Activated CD4-positive, alpha-beta T cell treated with anti-CD3 and anti-CD28 coated beads, Interleukin-2, amount 10 ng/mL, durations not matched to agents 7 days and 5 days (primary cell): ENCODE data around the gene ATG16L1. TPM values are rescaled to one million over a fixed set of nuclear protein-coding genes. Genes with fewer than 3 reads are reported as not detected.
A peak's percentile ranks its signal among the peaks of the same experiment; 100 is the strongest.

Experiments
- CTCF ChIA-PET: fragments of 350-600 bp; sonication (Branson Sonifier 250); formaldehyde crosslinking; loops from one replicate; lab custom pipeline; 2021; ENCODE audit warnings: antibody characterized with exemption; lab: Charles Lee
- POLR2A ChIA-PET: fragments of 350-600 bp; sonication (Branson Sonifier 250); formaldehyde crosslinking; loops from one replicate; lab custom pipeline; 2021; ENCODE audit warnings: antibody characterized with exemption; lab: Charles Lee
- DNase-seq: peaks from one replicate; pipeline ENCODE4 v3.0.0-alpha.2; 2020
- H3K27ac Mint-ChIP-seq: one replicate; pipeline ENCODE4 v1.8.0; 2021; ENCODE audit warnings: mild to moderate bottlenecking, moderate library complexity, mixed read lengths
- H3K27me3 Mint-ChIP-seq: one replicate; pipeline ENCODE4 v1.8.0; 2021; ENCODE audit warnings: mixed read lengths
- H3K36me3 Mint-ChIP-seq: one replicate; pipeline ENCODE4 v1.8.0; 2021; ENCODE audit warnings: low read depth, mixed read lengths
- H3K4me1 Mint-ChIP-seq: one replicate; pipeline ENCODE4 v1.8.0; 2021; ENCODE audit warnings: mixed read lengths
- H3K4me3 Mint-ChIP-seq: one replicate; pipeline ENCODE4 v1.8.0; 2021; ENCODE audit warnings: mild to moderate bottlenecking, moderate library complexity, mixed read lengths
- H3K9me3 Mint-ChIP-seq: one replicate; pipeline ENCODE4 v1.8.0; 2021; ENCODE audit warnings: mixed read lengths
- total RNA-seq, 2 experiments: library from RNA; stranded (reverse); gene quantifications; one replicate each; pipeline ENCODE4 v1.2.3, GENCODE V29; 2021

Gene ATG16L1
- 10 to 100 TPM; 52.6 to 55.4 TPM for total RNA-seq

DNA sequence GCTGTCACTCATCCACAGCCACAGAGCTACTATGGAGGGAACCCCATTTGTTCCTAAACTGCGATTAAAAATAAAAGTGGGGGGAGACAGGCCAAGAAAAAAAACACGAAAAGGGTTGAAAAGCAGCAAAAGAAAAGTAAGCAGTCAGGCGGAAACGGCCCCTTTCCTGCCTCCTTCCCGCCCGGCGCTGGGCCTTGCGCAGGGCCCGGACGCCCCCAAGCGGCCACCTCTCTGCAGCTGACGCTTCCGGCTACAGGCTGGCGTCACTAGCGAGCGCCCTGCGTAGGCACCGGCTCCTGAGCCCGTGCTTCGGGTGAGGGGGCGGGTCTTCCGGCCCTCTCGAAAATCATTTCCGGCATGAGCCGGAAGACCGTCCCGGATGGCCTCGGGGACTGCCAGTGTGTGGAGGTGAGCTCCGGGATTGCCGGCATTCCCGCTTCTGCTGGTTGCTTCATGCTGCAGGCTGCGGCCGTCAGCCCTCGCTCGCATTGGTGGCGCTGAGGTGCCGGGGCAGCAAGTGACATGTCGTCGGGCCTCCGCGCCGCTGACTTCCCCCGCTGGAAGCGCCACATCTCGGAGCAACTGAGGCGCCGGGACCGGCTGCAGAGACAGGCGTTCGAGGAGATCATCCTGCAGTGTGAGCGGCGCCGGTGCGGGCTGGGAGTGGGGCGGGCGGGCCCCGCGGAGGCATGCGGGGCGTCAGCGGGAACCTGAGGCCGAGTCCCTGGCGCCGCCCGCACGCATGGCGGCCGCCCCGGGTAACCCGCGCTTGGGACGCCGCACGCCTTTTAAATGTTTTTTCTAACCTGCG is at the start of gene ATG16L1:
Gene ATG16L1 (plus strand): TSS at position 368 of the 811 bp plus-strand sequence. CDS start 155 bp downstream, at position 523.
- Mint-ChIP-seq H3K4me3 (peak within 1 kb of the TSS; percentile 88), H3K27me3 (no peaks in the 10 kb centered on the region), H3K36me3 (peaks cover 40% of the 10 kb centered on the region), H3K4me1 (peaks cover 75% of the 10 kb centered on the region), H3K9me3 (no peaks in the 10 kb centered on the region), H3K27ac (peak within 1 kb of the TSS; percentile 98)
- DNase-seq, result peak; percentile 96
- POLR2A ChIA-PET, result interaction anchor here (0.6 to 1.0 kb wide), 3 partner anchors 80 to 623 kb away, joined by 3 to 7 read pairs (median 5); partner anchors contain the start of gene INPP5D
- CTCF ChIA-PET, result interaction anchor here (0.5 to 4.1 kb wide), 26 partner anchors 10 to 708 kb away, joined by 3 to 45 read pairs (median 4); partner anchors contain the start of gene INPP5D

DNA sequence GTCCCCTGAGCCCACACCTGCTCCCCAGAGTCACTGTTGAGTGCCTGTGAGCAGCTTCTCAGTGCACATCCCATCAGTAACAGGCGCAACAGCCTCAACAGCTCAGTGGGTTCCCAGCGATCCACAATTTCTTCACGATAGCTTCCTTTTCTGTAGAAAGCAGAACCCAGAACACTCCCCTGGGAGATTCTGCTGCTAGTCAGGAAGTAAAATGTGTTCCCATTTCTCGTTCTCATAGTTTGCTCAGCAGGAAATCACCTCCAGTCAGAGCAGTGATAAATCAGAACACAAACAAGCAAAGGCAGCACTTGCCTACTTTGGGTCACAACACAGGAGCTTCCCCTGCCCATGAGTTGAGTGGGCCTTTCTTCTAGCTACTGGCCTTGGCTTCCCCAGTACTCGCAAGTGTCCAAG is 48.9 kb upstream of the ATG16L1 start:
- Mint-ChIP-seq H3K27ac (peak overlapping the region; percentile 31), H3K9me3 (peaks cover 10% of the 10 kb centered on the region), H3K4me3 (no peak overlapping the region), H3K27me3 (no peaks in the 10 kb centered on the region), H3K4me1 (no peaks in the 10 kb centered on the region), H3K36me3 (peaks cover 64% of the 10 kb centered on the region)
- POLR2A ChIA-PET, result no interaction called here
- no peak for DNase-seq
- CTCF ChIA-PET, result interaction anchor here (0.6 kb wide), 1 partner anchor 128 kb away, joined by 3 read pairs; no protein-coding TSS in a partner anchor

DNA sequence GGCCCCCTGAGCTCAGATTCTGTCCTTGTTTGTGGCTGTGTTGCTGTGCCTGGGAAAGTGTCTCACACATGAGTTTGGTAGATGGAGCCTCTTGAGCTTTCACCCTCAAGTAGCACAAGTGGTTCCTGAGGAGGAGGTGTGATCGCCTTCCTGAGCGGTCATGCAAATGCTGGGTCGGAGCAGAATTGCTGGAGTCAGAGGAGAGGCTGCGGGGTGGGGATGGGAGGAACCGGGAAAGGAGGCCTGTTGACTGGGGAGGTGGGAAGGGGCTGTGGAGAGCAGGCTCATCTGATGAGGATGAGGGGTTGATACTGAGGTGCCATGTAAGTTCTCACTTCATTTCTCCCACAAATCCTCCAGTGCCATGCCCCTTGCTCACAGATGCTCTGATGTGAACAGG is 48.4 kb upstream of the ATG16L1 start:
- DNase-seq, result no peak
- Mint-ChIP-seq H3K27ac (no peak overlapping the region), H3K4me1 (peaks cover 4% of the 10 kb centered on the region), H3K9me3 (peaks cover 10% of the 10 kb centered on the region), H3K4me3 (no peak overlapping the region), H3K36me3 (peaks cover 63% of the 10 kb centered on the region), H3K27me3 (no peaks in the 10 kb centered on the region)
- POLR2A ChIA-PET, result no interaction called here
- CTCF ChIA-PET, result interaction anchor here (0.6 kb wide), 1 partner anchor 128 kb away, joined by 3 read pairs; no protein-coding TSS in a partner anchor

DNA sequence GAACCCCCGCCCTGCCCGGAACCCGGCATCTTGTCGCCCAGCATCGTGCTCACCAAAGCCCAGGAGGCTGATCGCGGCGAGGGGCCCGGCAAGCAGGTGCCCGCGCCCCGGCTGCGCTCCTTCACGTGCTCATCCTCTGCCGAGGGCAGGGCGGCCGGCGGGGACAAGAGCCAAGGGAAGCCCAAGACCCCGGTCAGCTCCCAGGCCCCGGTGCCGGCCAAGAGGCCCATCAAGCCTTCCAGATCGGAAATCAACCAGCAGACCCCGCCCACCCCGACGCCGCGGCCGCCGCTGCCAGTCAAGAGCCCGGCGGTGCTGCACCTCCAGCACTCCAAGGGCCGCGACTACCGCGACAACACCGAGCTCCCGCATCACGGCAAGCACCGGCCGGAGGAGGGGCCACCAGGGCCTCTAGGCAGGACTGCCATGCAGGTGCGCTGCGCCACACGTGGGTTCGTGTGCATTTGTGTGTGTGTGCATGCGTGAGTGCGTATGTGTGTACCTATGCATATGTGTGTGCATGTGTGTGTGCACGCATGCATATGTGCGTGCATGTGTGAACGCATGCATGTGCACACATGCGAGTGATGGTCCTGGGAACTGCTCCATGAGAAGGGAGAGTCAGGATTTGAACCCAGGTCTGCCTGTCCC is 47.1 kb upstream of the ATG16L1 start:
- CTCF ChIA-PET, result no interaction called here
- no peak for DNase-seq
- peaks cover 59% of the 10 kb centered on the region for H3K36me3 Mint-ChIP-seq
- peaks cover 8% of the 10 kb centered on the region for H3K4me1 Mint-ChIP-seq
- H3K4me3 Mint-ChIP-seq, result no peak overlapping the region
- H3K27ac Mint-ChIP-seq, result no peak overlapping the region
- peaks cover 10% of the 10 kb centered on the region for H3K9me3 Mint-ChIP-seq
- H3K27me3 Mint-ChIP-seq, result no peaks in the 10 kb centered on the region
- POLR2A ChIA-PET, result no interaction called here

DNA sequence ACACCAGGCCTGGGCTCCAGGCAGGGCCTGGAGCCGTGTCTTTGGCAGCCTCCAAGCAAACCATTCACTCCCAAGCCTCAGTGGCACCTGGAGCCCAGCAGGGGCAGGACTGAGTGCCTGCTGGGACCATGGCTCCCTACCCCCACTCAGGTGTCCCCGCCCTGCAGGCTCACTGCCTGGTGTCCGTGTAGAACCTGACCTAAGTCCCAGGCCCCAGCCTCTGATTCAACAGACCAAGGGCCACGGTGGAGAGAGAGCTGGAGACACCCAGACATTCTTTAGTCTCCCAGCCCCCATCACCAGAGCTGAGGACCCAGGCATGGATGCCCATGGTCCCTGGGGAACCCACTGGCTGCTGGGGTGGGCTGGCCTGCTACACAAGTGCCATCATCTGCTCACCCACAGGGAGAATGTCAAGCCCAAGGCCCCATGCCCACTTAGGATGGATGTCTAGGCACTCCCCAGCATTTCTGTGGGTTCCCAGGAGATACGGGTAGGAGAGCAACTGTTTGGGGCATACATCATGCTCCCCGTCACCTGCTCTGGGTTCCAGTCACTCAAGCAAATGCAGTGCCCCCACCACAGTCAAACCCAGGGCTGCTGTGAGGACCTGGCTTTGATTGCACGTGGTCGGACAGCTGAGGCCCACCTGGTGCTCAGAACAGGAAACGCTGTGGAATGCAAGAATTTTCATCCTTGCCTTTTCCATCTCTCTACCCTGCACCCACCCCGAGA is 42.9 kb upstream of the ATG16L1 start:
- Mint-ChIP-seq H3K4me3 (no peak overlapping the region), H3K9me3 (no peaks in the 10 kb centered on the region), H3K36me3 (peaks cover 26% of the 10 kb centered on the region), H3K27me3 (no peaks in the 10 kb centered on the region), H3K27ac (no peak overlapping the region), H3K4me1 (peaks cover 10% of the 10 kb centered on the region)
- CTCF ChIA-PET, result interaction anchor here (0.6 to 1.6 kb wide), 2 partner anchors 10 to 74 kb away, joined by 4 to 7 read pairs; no protein-coding TSS in a partner anchor
- DNase-seq, result no peak
- POLR2A ChIA-PET, result no interaction called here

DNA sequence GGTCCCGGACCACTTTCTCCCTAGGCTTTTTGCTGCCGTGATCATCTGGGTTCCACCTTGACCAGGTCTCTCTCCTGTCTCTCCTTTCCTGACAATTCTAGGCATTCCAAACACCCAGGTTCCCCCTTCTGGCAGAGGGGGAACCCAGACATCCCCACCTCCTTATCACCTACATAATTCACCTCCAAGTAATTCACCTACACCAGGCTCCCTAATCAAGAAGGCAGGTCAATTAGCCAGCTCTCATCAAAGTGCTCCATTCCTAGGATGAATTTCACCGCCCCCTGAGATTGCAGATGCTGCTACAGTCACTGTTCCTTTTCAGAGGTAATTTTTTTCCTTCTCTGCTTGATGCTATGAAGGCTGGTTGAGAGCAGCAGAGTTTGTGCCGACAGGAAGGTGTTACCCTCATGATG is 42.3 kb upstream of the ATG16L1 start:
- peaks cover 20% of the 10 kb centered on the region for H3K36me3 Mint-ChIP-seq

DNA sequence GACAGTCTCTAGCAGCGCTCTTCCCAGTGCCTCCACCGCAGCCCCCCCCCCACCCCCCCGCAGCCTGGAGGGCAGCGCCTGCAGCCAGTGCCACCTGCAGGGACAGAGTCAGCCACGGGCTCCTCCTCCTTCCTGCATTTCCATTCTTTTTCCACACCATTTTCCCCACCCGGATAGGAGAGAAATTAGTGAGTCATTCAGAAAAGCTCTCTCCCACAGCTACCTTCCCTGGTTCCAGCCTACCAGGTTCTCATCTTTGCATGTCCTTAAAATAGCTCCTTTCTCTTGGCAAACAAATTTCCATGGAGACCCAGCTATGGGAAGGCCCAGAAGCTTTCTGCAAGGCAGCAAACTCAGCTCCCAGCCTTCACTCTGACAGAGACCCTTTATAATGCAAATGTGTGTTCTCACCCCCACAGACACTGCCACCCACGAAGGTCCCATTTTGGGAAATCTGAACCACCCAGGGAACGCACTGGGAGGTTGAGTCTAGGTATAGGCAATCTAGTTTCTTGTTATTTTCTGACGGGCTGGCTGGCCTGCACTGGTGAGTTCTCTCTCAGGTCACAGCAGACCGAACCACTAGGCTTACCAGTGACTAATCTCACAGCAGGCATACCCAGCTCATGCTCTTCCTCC is 41.8 kb upstream of the ATG16L1 start:
- Mint-ChIP-seq H3K9me3 (no peaks in the 10 kb centered on the region), H3K27ac (peak overlapping the region; percentile 16), H3K4me1 (peaks cover 10% of the 10 kb centered on the region), H3K4me3 (no peak overlapping the region), H3K27me3 (no peaks in the 10 kb centered on the region), H3K36me3 (peaks cover 19% of the 10 kb centered on the region)
- ChIA-PET POLR2A (no interaction called here), CTCF (interaction anchor here (1.3 to 2.0 kb wide), 2 partner anchors 21 to 42 kb away, joined by 3 to 5 read pairs; partner anchors contain the start of gene ATG16L1)
- no peak for DNase-seq

More for the DNA sequence above, 42.3 kb upstream of the ATG16L1 start:
- DNase-seq, result no peak
- CTCF ChIA-PET, result interaction anchor here (2.0 kb wide), 1 partner anchor 42 kb away, joined by 5 read pairs; the partner anchor contains the start of gene ATG16L1
- Mint-ChIP-seq H3K9me3 (no peaks in the 10 kb centered on the region), H3K4me1 (peaks cover 10% of the 10 kb centered on the region), H3K27ac (no peak overlapping the region), H3K27me3 (no peaks in the 10 kb centered on the region), H3K4me3 (no peak overlapping the region)
- POLR2A ChIA-PET, result no interaction called here

DNA sequence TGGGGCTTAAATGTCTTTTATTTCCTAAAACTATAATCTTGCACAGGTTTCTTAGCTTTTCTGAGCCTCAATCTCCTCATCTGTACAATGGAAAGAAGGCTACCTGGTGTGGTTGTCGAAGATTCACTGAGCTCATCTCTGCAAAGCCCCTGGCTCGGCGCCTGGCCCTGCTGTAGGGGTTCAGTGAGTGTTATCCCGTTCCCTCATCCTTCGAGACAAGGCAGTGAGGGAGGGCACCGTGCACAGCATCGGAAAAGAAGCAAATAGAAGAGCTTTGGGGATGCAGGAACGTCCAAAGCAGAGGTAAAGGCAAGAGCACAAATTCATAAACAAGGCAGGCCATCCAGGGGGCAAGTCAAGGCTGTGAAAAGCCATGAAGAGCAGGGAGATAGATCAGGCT is 41.2 kb upstream of the ATG16L1 start:
- Mint-ChIP-seq H3K9me3 (no peaks in the 10 kb centered on the region), H3K36me3 (peaks cover 15% of the 10 kb centered on the region), H3K27ac (no peak overlapping the region), H3K27me3 (no peaks in the 10 kb centered on the region), H3K4me3 (no peak overlapping the region), H3K4me1 (peaks cover 10% of the 10 kb centered on the region)
- DNase-seq, result no peak
- POLR2A ChIA-PET, result no interaction called here
- CTCF ChIA-PET, result interaction anchor here (0.6 to 2.0 kb wide), 3 partner anchors 21 to 41 kb away, joined by 3 to 5 read pairs (median 3); partner anchors contain the start of gene ATG16L1

DNA sequence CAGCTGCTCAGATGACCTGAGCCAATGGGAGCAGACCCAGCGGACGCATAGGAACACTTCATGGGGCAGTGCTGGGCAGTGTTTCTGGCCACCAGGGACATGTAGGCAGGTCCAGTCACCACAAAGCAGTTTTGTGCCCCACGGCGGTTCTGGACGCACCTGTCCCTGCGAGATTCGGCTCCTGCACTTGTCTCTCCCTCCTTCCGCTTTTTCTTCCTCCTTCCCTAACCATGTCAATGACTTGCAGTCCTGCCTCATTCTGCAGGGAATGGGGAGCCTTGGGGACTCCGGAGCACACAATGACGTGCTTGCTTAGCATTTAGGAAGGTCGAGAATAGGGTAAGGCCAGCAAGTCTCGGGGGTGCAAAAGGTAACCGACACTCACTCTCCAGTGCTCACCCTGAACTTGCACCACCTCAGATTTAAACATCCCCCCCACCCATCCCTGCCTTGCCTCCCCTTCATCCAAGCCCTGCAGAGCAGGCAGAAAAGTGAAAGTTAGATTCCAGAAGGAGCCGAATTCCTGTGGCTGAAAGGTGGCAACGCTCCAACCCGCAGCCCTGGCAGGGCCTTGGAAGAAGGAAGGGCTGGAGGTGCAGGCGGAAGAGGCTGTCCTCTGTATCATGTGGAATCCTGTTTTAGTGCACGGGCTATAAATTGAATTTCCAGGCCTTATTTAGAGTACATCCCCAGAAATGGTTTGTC is 40.5 kb upstream of the ATG16L1 start:
- peak overlapping the region; percentile 27 for H3K27ac Mint-ChIP-seq
- H3K9me3 Mint-ChIP-seq, result no peaks in the 10 kb centered on the region
- peaks cover 15% of the 10 kb centered on the region for H3K36me3 Mint-ChIP-seq
- ChIA-PET POLR2A (no interaction called here), CTCF (interaction anchor here (1.3 to 2.0 kb wide), 2 partner anchors 20 to 40 kb away, joined by 3 to 5 read pairs; partner anchors contain the start of gene ATG16L1)
- H3K4me3 Mint-ChIP-seq, result no peak overlapping the region
- DNase-seq, result no peak
- peaks cover 10% of the 10 kb centered on the region for H3K4me1 Mint-ChIP-seq
- H3K27me3 Mint-ChIP-seq, result no peaks in the 10 kb centered on the region

DNA sequence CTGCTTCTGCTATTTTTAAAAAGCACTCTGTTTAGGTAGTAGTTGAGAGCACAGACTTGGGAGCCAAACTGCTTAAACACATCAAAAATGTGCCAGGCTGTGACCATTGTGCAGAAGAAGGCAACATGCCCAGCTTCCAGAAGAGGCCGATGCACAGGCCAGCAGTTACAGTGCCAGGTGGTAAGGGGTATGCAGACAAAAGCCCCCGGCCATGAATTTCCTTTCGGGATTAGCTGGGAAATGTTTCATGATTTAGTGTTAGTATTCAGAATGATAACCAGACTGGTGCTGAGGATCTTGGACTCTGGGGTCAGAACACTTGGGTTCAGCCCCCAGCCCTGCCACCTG is 40.0 kb upstream of the ATG16L1 start:
- no peak overlapping the region for H3K4me3 Mint-ChIP-seq
- no peaks in the 10 kb centered on the region for H3K27me3 Mint-ChIP-seq
- ChIA-PET CTCF (no interaction called here), POLR2A (no interaction called here)
- peak overlapping the region; percentile 27 for H3K27ac Mint-ChIP-seq
- no peaks in the 10 kb centered on the region for H3K9me3 Mint-ChIP-seq
- DNase-seq, result no peak
- peaks cover 15% of the 10 kb centered on the region for H3K36me3 Mint-ChIP-seq
- H3K4me1 Mint-ChIP-seq, result peaks cover 10% of the 10 kb centered on the region

DNA sequence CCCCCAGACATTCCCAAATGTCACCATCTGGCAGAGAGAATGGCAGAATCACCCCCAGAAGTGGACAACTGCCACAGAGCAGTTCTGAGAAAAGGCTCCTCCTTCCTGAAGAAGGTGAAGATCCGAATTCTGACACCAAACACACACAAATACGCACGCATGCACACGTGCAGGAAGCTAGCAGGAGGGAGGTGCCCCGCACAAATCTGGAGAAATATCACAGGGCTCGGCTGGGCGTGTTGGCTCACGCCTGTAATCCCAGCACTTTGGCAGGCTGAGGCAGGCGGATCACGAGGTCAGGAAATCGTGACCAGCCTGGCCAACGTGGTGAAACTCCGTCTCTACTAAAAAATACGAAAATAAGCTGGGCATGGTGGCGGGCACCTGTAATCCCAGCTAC is 38.5 kb upstream of the ATG16L1 start:
- Mint-ChIP-seq H3K4me3 (no peak overlapping the region), H3K4me1 (peaks cover 7% of the 10 kb centered on the region), H3K9me3 (no peaks in the 10 kb centered on the region), H3K27me3 (no peaks in the 10 kb centered on the region), H3K36me3 (peaks cover 6% of the 10 kb centered on the region), H3K27ac (no peak overlapping the region)
- ChIA-PET CTCF (no interaction called here), POLR2A (interaction anchor here (0.6 kb wide), 1 partner anchor 55 kb away, joined by 3 read pairs; no protein-coding TSS in a partner anchor)
- DNase-seq, result no peak
